ENCODE results near the gene WWOX. TPM values are rescaled to one million over a fixed set of nuclear protein-coding genes. Genes with fewer than 3 reads are reported as not detected.

The WWOX gene
- polyA plus RNA-seq, 2 of the 4 experiments (the other 2 are of a cell fraction), result 16.0 to 17.2 TPM

GRCh38 chr16:78364556-78364880 is 265.1 kb downstream of the WWOX start:
- DNase-seq (ENCODE audit: low read depth in 1 of 2, low spot score in 1 of 2), result no peak
- Histone ChIP-seq H3K4me2 (no peak overlapping the region), H3K27ac (no peak overlapping the region), H3K9me3 (no peaks in the 10 kb centered on the region), H3K4me3 (no peak overlapping the region), H3K4me1 (no peaks in the 10 kb centered on the region)
- WGBS (ENCODE audit: missing lambda C conversion rate), result 28% methylated on average over 3 of the region's 3 CpGs
- no peak for FAIRE-seq
- ChIA-PET CTCF (no interaction called here), POLR2A (no interaction called here)
- TF ChIP-seq JUNB (IDR thresholded peaks at IDR 0.05), result no peak
- TF ChIP-seq FOXS1 (CRISPR knock-in tag; IDR thresholded peaks at IDR 0.05), result no peak
- TF ChIP-seq HEYL (CRISPR knock-in tag; IDR thresholded peaks at IDR 0.05), result no peak
- TF ChIP-seq MAX (IDR thresholded peaks at IDR 0.05), result no peak
- no peak for TF ChIP-seq ZFP36 (IDR thresholded peaks at IDR 0.05; ENCODE audit: borderline replicate concordance, partially characterized antibody)
- no peak for TF ChIP-seq POLR2AphosphoS2 (conservative IDR thresholded peaks at IDR 0.05; ENCODE audit: low read length)
- TF ChIP-seq USF2 (IDR thresholded peaks at IDR 0.05), result no peak
- no peak for TF ChIP-seq HOXA7 (CRISPR knock-in tag; IDR thresholded peaks at IDR 0.05)
- ATAC-seq, result no peak

GRCh38 chr16:78365366-78365765 is 265.9 kb downstream of the WWOX start:
- 43% methylated on average over 2 of the region's 2 CpGs for WGBS (ENCODE audit: missing lambda C conversion rate)
- no peak for FAIRE-seq

More at GRCh38 chr16:78365366-78365765, 265.9 kb downstream of the WWOX start:
- Histone ChIP-seq H3K9me3 (no peaks in the 10 kb centered on the region), H3K27ac (no peak overlapping the region), H3K4me3 (no peak overlapping the region), H3K4me1 (no peaks in the 10 kb centered on the region), H3K4me2 (no peak overlapping the region)
- ATAC-seq (no peak), DNase-seq (ENCODE audit: low read depth in 1 of 2, low spot score in 1 of 2) (no peak)
- TF ChIP-seq JUN (IDR thresholded peaks at IDR 0.05) (no peak), REST (IDR thresholded peaks at IDR 0.05) (no peak), E2F6 (IDR thresholded peaks at IDR 0.05; ENCODE audit: borderline replicate concordance, low read depth) (no peak), FOXS1 (CRISPR knock-in tag; IDR thresholded peaks at IDR 0.05) (no peak), HOXB13 (CRISPR knock-in tag; IDR thresholded peaks at IDR 0.05; ENCODE audit: low read depth) (no peak), CHD2 (IDR thresholded peaks at IDR 0.05; ENCODE audit: low read length, partially characterized antibody) (no peak), HEYL (CRISPR knock-in tag; IDR thresholded peaks at IDR 0.05) (no peak), KDM1A (IDR thresholded peaks at IDR 0.05; ENCODE audit: low read depth) (no peak), HOXB5 (CRISPR knock-in tag; IDR thresholded peaks at IDR 0.05) (no peak), HOXA7 (CRISPR knock-in tag; IDR thresholded peaks at IDR 0.05) (no peak), HDAC2 (IDR thresholded peaks at IDR 0.05) (no peak)
- CTCF ChIA-PET, result no interaction called here
- POLR2A ChIA-PET, result no interaction called here
